ENCODE results near the gene SEMA6B. TPM values are rescaled to one million over a fixed set of nuclear protein-coding genes. Genes with fewer than 3 reads are reported as not detected.

The SEMA6B gene
- total RNA-seq, 1 experiment from 2014 or later: 38.4 TPM

DNA sequence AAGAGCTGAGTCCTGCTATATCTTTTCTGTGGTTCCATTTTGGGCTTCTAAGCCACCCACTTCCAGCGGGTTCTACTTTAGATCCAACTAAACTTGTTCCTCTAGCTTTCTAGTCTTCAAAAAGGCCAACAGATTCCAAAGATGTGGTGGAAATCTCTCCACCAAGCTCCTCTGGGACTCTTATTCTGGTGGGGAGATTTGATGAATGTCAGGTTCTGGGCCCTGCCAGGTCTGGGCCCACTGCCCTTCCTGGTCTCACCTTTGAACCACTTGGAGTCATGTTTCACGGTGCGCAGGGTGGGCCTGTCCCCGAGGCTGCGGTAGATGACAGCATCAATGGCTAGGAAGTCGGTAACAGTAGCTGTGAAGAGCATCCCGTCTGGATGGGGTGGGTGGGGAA lies 4.8 kb downstream of the SEMA6B start:
- WGBS (ENCODE audit: extremely low coverage, insufficient read length, low lambda C conversion rate): no CpG with 5 or more reads among the region's 7 CpGs
- H3K9me3 Mint-ChIP-seq: no peaks in the 10 kb centered on the region; a peak in 1 of 5 replicates

More for the DNA sequence above, 4.8 kb downstream of the SEMA6B start:
- Histone ChIP-seq H3K4ac (ENCODE audit: low read depth, low read length) (no peak overlapping the region), H4K5ac (ENCODE audit: insufficient read length, low read depth, low read length) (no peak overlapping the region), H3K27ac (ENCODE audit: insufficient read length, low read depth, low read length) (no peak overlapping the region), H3K4me2 (ENCODE audit: insufficient read depth, insufficient read length, low read length) (no peak overlapping the region), H3K27me3 (ENCODE audit: insufficient read depth, low read length) (no peaks in the 10 kb centered on the region), H3T11ph (ENCODE audit: low read length) (no peak overlapping the region), H2BK15ac (ENCODE audit: low read depth, low read length) (no peak overlapping the region), H3K9ac (ENCODE audit: extremely low read depth, insufficient read length, low read length) (no peak overlapping the region), H3K79me1 (ENCODE audit: insufficient read depth, low read depth, low read length, poor library complexity, severe bottlenecking) (no peaks in the 10 kb centered on the region), H4K91ac (ENCODE audit: insufficient read length, low read depth, low read length) (no peak overlapping the region), H2BK12ac (ENCODE audit: insufficient read length, low read depth, low read length) (no peak overlapping the region), H3K18ac (ENCODE audit: insufficient read length, low read depth, low read length) (no peak overlapping the region), H2AFZ (ENCODE audit: low read length) (no peak overlapping the region), H2AK5ac (ENCODE audit: insufficient read length, low read length) (no peak overlapping the region), H4K20me1 (ENCODE audit: control insufficient read depth, insufficient read depth, insufficient read length) (peaks cover 6% of the 10 kb centered on the region), H2BK20ac (ENCODE audit: low read depth, low read length, poor library complexity, severe bottlenecking) (no peak overlapping the region), H4K8ac (replicated peaks; ENCODE audit: insufficient read length, low read depth, low read length) (no peak overlapping the region), H2BK120ac (ENCODE audit: low read depth, low read length, poor library complexity, severe bottlenecking) (no peak overlapping the region), H3K23ac (ENCODE audit: insufficient read length, low read depth, low read length) (no peak overlapping the region), H3K79me2 (ENCODE audit: insufficient read depth, low read length) (no peaks in the 10 kb centered on the region), H3K4me1 (ENCODE audit: insufficient read depth, low read length) (no peaks in the 10 kb centered on the region; the same call in 1 of the 2 replicates), H3K9me3 (ENCODE audit: control insufficient read depth, low read depth, low read length) (no peaks in the 10 kb centered on the region), H2BK5ac (ENCODE audit: insufficient read length, low read length) (no peak overlapping the region), H3K14ac (ENCODE audit: insufficient read depth, low read length) (no peak overlapping the region), H3K56ac (ENCODE audit: insufficient read length, low read depth, low read length) (no peak overlapping the region), H3K23me2 (ENCODE audit: insufficient read length, low read depth, low read length, poor library complexity, severe bottlenecking) (no peaks in the 10 kb centered on the region)
- Mint-ChIP-seq H3K4me3 (no peak overlapping the region), H3K27ac (no peak overlapping the region), H3K27me3 (ENCODE audit: low read depth) (peaks cover 3% of the 10 kb centered on the region), H3K36me3 (ENCODE audit: insufficient read depth in 1 of 3, low read depth in 3 of 3) (peaks cover 36 to 60% (median 52%) of the 10 kb centered on the region in 3 experiments), H3K4me1 (peaks cover 9 to 18% of the 10 kb centered on the region in 2 experiments)
- no peak for DNase-seq
- no peak for TF ChIP-seq CTCF (conservative IDR thresholded peaks at IDR 0.05)

All from H9 (cell line).